ENCODE measurements around the gene UEVLD.
"Not testable (repeated sequence)": the region's sequence is repeated elsewhere in the genome, so short reads cannot be mapped to it uniquely, and the experiment has no call there.

Gene UEVLD

GRCh38 chr11:18588297-18589252 lies at the start of gene UEVLD:
UEVLD (minus strand) TSS chr11:18588734; CDS start chr11:18588654, 80 bp downstream.
- peak; percentile 44 for DNase-seq

GRCh38 chr11:18634140-18635032 lies 45.9 kb upstream of the UEVLD start, which contains the start of gene SPTY2D1:
SPTY2D1 (minus strand) TSS chr11:18634342; CDS start chr11:18634257, 85 bp downstream.
- peak; percentile 97 for DNase-seq

- DNase-seq, result no peak
Observed at GRCh38 chr11:18633256-18634139, 45.0 kb upstream of the UEVLD start.

GRCh38 chr11:18632841-18633240 lies 44.3 kb upstream of the UEVLD start:
- no peak for DNase-seq

GRCh38 chr11:18624161-18624560 lies 35.6 kb upstream of the UEVLD start:
- DNase-seq, result no peak

GRCh38 chr11:18623707-18624106 lies 35.2 kb upstream of the UEVLD start:
- no peak for DNase-seq

- no peak for DNase-seq
Observed at GRCh38 chr11:18618342-18619025, 29.9 kb upstream of the UEVLD start.

GRCh38 chr11:18617688-18618341 lies 29.3 kb upstream of the UEVLD start:
- peak; percentile 31 for DNase-seq

- no peak for DNase-seq
Observed at GRCh38 chr11:18615628-18616392, 27.3 kb upstream of the UEVLD start.

GRCh38 chr11:18614667-18615066 lies 26.1 kb upstream of the UEVLD start:
- no peak for DNase-seq

- DNase-seq, result no peak
Observed at GRCh38 chr11:18612394-18612793, 23.9 kb upstream of the UEVLD start.

- no peak for DNase-seq
Observed at GRCh38 chr11:18611196-18611595, 22.7 kb upstream of the UEVLD start.

GRCh38 chr11:18608376-18608775 lies 19.8 kb upstream of the UEVLD start:
- DNase-seq, result no peak

GRCh38 chr11:18600915-18601569 lies 12.5 kb upstream of the UEVLD start:
- no peak for DNase-seq

- DNase-seq, result no peak
Observed at GRCh38 chr11:18599739-18600230, 11.3 kb upstream of the UEVLD start, which contains the start of gene MISFA. MISFA (plus strand) TSS chr11:18599789; CDS start chr11:18599929, 140 bp downstream.

GRCh38 chr11:18594999-18595749 lies 6.6 kb upstream of the UEVLD start:
- no peak for DNase-seq

- not testable (repeated sequence) for DNase-seq
Observed at GRCh38 chr11:18594088-18594487, 5.6 kb upstream of the UEVLD start.

GRCh38 chr11:18590571-18590970 lies 2.0 kb upstream of the UEVLD start:
- no peak for DNase-seq

GRCh38 chr11:18581825-18582224 lies 6.7 kb downstream of the UEVLD start:
- no peak for DNase-seq
